ENCODE measurements around the gene PRR23A.
"Not testable (repeated sequence)": the region's sequence is repeated elsewhere in the genome, so short reads cannot be mapped to it uniquely, and the experiment has no call there.

The PRR23A gene

DNA sequence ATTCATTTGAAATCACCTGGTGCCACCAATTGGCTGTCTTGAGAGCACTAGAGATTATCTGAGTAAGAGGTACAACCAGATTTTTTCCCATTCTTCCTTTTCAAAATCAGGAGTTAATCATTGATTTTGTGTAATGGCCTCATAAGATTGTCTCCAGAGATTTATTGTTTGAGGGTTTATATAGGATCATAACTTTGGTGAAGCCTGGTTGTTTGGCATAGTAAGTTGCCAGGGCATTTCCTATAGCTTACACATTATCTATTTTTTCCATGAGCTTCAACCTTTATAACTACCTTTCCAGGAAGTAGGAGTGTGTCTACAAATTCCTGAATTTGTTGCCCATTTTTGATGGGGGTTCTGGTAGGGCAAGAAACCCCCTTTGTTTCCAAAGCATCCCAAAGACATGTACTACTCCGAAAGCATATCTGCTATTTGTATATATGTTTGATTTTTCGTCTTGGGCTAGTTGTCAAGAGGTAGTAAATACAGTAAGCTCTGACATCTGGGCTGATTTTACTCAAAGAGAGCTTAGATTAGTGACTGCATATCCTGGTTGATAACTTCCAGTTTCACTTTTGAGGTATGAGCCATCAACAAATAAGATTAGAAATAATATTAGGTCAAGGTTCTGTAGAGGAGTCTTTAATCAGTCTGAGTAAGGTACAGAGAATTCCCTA lies 26.4 kb upstream of the PRR23A start:
- FAIRE-seq (no peak), DNase-seq (ENCODE audit: insufficient read length, low spot score) (no peak)
- TF ChIP-seq, protein P1, sequence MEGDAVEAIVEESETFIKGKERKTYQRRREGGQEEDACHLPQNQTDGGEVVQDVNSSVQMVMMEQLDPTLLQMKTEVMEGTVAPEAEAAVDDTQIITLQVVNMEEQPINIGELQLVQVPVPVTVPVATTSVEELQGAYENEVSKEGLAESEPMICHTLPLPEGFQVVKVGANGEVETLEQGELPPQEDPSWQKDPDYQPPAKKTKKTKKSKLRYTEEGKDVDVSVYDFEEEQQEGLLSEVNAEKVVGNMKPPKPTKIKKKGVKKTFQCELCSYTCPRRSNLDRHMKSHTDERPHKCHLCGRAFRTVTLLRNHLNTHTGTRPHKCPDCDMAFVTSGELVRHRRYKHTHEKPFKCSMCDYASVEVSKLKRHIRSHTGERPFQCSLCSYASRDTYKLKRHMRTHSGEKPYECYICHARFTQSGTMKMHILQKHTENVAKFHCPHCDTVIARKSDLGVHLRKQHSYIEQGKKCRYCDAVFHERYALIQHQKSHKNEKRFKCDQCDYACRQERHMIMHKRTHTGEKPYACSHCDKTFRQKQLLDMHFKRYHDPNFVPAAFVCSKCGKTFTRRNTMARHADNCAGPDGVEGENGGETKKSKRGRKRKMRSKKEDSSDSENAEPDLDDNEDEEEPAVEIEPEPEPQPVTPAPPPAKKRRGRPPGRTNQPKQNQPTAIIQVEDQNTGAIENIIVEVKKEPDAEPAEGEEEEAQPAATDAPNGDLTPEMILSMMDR (IDR thresholded peaks at IDR 0.05; ENCODE audit: insufficient read depth, missing control alignments) = no peak

- DNase-seq (ENCODE audit: insufficient read length, low spot score); FAIRE-seq: not testable (repeated sequence)
Measured at GRCh38 chr3:139030576-139030975, 24.5 kb upstream of the PRR23A start.

GRCh38 chr3:139024968-139025367 lies 18.9 kb upstream of the PRR23A start:
- FAIRE-seq (no peak), DNase-seq (ENCODE audit: insufficient read length, low spot score) (no peak)
- TF ChIP-seq, protein P1 (IDR thresholded peaks at IDR 0.05; ENCODE audit: insufficient read depth, missing control alignments) = no peak

DNA sequence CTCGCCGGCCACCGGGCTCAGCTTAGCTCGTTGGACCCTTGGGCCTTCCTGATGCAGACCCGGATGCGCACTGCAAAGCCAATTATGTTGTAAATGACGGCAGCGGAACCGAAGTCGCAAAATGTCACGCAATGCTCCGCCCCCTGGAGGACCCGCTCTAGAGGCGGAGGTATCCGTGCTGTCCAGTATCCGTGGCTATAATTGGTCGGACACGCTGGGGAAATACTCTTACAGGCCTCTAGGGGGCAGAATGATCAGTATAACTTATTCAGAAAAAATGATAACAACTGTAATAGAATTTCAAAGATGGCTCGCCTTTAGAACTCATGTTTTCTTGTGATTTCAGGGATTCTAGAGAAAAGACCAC lies 14.8 kb upstream of the PRR23A start, which contains the start of gene PRR23B:
Gene PRR23B (minus strand): TSS at position 59 of the 367 bp plus-strand sequence. CDS start 265 bp downstream, outside the sequence.
- no peak for FAIRE-seq
- TF ChIP-seq, protein P1 (IDR thresholded peaks at IDR 0.05; ENCODE audit: insufficient read depth, missing control alignments) = no peak
- no peak for DNase-seq (ENCODE audit: insufficient read length, low spot score)

DNA sequence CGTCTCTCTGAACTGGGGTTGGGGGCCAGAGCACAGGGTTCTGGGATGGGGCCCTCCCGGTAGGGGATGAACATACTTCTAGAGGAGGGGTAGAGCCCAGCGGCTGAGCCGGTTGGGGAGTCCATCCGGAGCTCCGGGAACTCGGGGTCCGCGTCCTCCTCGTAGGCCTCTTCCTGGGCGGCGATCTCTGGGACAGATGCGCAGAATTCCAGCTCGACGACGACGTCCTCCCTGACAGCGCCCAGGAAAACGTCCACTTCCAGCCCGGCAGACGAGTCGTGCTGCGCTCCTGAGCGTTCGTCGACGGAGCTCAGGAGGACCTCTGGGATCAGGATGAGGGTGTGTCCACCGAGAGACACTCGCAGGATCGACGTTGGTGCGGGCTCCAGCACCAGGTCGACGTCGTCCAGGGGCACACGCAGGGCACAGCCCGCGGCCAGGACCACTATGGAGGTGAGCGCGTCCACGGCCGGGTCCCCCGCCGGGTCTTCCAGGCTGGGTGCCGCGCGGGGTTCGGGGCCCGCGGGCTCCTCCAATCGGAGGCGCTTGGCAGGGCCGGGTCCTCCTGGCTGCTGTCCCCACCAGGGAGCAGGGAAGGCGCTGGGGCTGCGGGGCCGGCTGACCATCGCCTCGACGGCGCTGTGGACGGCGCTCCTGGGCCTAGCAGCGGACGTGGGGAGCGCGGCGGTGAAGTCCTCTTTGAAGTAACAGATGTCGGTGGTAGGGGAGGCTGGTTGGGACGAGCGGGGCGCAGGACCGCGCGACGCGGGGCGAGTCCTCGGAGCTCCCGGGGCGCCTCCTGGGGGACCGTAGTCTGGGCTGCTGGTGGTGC lies 14.2 kb upstream of the PRR23A start:
- TF ChIP-seq, protein P1 (IDR thresholded peaks at IDR 0.05; ENCODE audit: insufficient read depth, missing control alignments) = no peak
- no peak for DNase-seq (ENCODE audit: insufficient read length, low spot score)
- no peak for FAIRE-seq

DNA sequence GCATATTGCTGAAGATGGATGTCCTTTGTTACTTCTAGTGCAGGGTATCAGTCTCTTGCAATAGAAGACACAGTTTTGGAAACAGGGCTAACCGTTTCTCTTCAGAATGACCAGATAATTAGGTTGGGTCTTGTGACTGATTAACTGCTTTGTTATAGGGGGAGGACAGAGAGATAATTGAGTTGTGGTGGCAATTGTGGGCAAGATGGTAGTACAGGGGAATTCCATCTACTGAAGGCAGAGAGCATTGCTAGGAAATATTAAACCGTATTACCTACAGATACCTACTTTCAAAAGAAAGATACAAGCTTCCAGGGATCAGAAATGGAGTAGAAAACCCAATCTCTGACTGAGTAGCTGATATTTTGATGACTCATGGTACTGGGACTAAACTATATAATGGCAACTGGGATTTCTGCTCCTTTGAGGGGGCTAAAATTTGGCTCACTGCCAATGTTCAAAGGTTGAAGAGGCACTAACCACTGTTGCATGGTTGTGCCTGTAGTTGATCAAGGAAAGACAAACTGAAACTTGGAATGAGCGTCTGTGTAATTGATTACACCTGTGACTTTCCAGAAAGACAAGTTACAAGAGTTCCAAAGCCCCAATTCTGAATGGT lies 10.5 kb upstream of the PRR23A start:
- no peak for FAIRE-seq
- TF ChIP-seq, protein P1 (IDR thresholded peaks at IDR 0.05; ENCODE audit: insufficient read depth, missing control alignments) = no peak
- no peak for DNase-seq (ENCODE audit: insufficient read length, low spot score)

DNA sequence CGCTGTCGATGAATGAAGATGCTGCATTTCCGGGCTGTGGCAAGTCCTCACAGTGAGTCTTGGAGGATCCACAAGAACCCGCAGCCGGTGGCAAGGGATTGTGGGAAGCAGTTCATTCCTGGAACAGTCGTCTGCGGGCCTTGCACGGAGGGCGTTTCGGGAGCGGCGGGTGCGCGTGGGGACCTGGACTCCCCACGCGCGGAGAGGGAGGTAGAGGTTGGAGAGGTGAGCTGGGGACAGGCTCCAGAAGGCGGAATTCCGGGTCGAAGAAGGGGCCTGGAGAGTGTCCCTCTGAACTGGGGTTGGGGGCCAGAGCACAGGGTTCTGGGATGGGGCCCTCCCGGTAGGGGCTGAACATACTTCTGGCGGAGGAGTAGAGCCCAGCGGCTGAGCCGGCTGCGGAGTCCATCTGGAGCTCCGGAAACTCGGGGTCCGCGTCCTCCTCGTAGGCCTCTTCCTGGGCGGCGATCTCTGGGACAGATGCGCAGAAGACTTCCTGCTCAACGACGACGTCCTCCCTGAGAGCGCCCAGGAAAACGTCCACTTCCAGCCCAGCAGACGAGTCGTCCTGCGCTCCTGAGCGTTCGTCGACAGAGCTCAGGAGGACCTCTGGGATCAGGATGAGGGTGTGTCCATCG lies 593 bp downstream of the PRR23A start:
- FAIRE-seq (no peak), DNase-seq (ENCODE audit: insufficient read length, low spot score) (no peak)
- TF ChIP-seq, protein P1 (IDR thresholded peaks at IDR 0.05; ENCODE audit: insufficient read depth, missing control alignments) = no peak
